ENCODE results near the gene PRR36. TPM values are rescaled to one million over a fixed set of nuclear protein-coding genes. Genes with fewer than 3 reads are reported as not detected.
A peak's percentile ranks its signal among the peaks of the same experiment; 100 is the strongest.

Gene PRR36
- total and polyA plus RNA-seq, 2 donors (not counting 1 experiment from before 2014, with no cell fraction given), result 0.01 TPM; not detected in 1

DNA sequence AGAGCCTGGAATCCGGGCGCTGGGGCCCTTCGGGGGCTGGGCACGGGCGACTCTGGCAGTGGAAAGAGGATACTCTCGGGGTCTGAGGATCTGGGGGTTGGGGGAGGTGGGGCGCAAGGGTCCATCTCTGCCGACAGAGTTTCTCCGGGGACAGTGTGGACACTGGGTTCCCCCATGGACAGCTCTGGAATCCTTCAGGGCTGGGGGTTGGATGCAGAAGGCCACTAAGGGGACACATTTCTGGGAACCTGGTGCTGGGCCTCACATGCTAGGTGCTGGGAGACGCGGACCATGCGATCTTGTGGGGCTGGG is 42.7 kb upstream of the PRR36 start:
- Histone ChIP-seq H3K27ac (ENCODE audit: low read length in 2 of 2) (no peak overlapping the region), H3K36me3 (replicated peaks in 1 of 2; ENCODE audit: control extremely low read depth in 1 of 2, control insufficient read depth in 1 of 2, extremely low read depth in 1 of 2, insufficient read depth in 2 of 2, low read length in 1 of 2) (peaks cover 3 to 4% of the 10 kb centered on the region in 2 experiments), H3K4me2 (replicated peaks; ENCODE audit: low read depth, low read length, poor library complexity, severe bottlenecking) (peak overlapping the region; percentile 87), H3K4me3 (ENCODE audit: control extremely low read depth in 1 of 5, extremely low read depth in 1 of 5, insufficient read depth in 1 of 5, low read depth in 2 of 5, low read length in 4 of 5) (peak overlapping the region in 3 of 5 experiments; percentile 18 to 48 (median 18)), H3K4me1 (ENCODE audit: control insufficient read depth in 2 of 2, insufficient read depth in 2 of 2, low read length in 2 of 2) (peaks cover 56% of the 10 kb centered on the region in 2 donors), H3K27me3 (replicated peaks in 1 of 4; ENCODE audit: control extremely low read depth in 1 of 4, control insufficient read depth in 3 of 4, insufficient read depth in 4 of 4, low read length in 3 of 4) (peaks cover 0 to 47% (median 25%) of the 10 kb centered on the region in 4 experiments), H4K20me1 (ENCODE audit: control insufficient read depth, insufficient read depth, low read length, poor library complexity, severe bottlenecking) (peaks cover 51% of the 10 kb centered on the region), H3K9me3 (ENCODE audit: control extremely low read depth in 1 of 3, control insufficient read depth in 2 of 3, insufficient read depth in 1 of 3, low read length in 2 of 3) (peaks cover 0 to 28% (median 0%) of the 10 kb centered on the region in 3 donors), H2AFZ (ENCODE audit: insufficient read depth, low read depth, low read length, poor library complexity, severe bottlenecking) (peak overlapping the region; percentile 61), H3K79me2 (ENCODE audit: control insufficient read depth, insufficient read depth, low read length) (peaks cover 3% of the 10 kb centered on the region), H3K9ac (ENCODE audit: low read length) (peak overlapping the region; percentile 52)
- 5% methylated on average over 12 of the region's 12 CpGs for WGBS (ENCODE audit: insufficient coverage)
- TF ChIP-seq, protein P1, sequence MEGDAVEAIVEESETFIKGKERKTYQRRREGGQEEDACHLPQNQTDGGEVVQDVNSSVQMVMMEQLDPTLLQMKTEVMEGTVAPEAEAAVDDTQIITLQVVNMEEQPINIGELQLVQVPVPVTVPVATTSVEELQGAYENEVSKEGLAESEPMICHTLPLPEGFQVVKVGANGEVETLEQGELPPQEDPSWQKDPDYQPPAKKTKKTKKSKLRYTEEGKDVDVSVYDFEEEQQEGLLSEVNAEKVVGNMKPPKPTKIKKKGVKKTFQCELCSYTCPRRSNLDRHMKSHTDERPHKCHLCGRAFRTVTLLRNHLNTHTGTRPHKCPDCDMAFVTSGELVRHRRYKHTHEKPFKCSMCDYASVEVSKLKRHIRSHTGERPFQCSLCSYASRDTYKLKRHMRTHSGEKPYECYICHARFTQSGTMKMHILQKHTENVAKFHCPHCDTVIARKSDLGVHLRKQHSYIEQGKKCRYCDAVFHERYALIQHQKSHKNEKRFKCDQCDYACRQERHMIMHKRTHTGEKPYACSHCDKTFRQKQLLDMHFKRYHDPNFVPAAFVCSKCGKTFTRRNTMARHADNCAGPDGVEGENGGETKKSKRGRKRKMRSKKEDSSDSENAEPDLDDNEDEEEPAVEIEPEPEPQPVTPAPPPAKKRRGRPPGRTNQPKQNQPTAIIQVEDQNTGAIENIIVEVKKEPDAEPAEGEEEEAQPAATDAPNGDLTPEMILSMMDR (IDR thresholded peaks at IDR 0.05), result no peak
- TF ChIP-seq EZH2 (IDR thresholded peaks at IDR 0.05; ENCODE audit: borderline replicate concordance, insufficient read depth, low read depth, low read length, poor library complexity, severe bottlenecking), result no peak
- peak overlapping the region; percentile 41 for H3K27ac Mint-ChIP-seq
- H3K4me3 Mint-ChIP-seq, result peak overlapping the region; percentile 82
- H3K9me3 Mint-ChIP-seq (ENCODE audit: insufficient read depth), result no peaks in the 10 kb centered on the region
- no peak for DNase-seq
- POLR2A ChIA-PET, result interaction anchor here (1.7 kb wide), 1 partner anchor 13 kb away, joined by 6 read pairs; the partner anchor contains the start of gene MAP2K7
- CTCF ChIA-PET, result interaction anchor here (1.0 to 3.7 kb wide), 3 partner anchors 9 to 44 kb away, joined by 3 to 21 read pairs (median 3); partner anchors contain the start of gene TIMM44
- no peak for ATAC-seq (ENCODE audit: low read depth)
- H3K4me1 Mint-ChIP-seq, result peaks cover 38% of the 10 kb centered on the region
- intact Hi-C loops (cut with micrococcal nuclease), result no loop called here
- peaks cover 24% of the 10 kb centered on the region for H3K27me3 Mint-ChIP-seq
